NCI-H146 (cell line): ENCODE data around the gene ASXL1.
"Not testable (repeated sequence)": the region's sequence is repeated elsewhere in the genome, so short reads cannot be mapped to it uniquely, and the experiment has no call there.

Source experiments
- DNase-seq: peaks from one replicate; lab custom pipeline; 2025; lab: John Stamatoyannopoulos, UW

Gene ASXL1

GRCh38 chr20:32357869-32358631 is at the start of gene ASXL1:
TSS of gene ASXL1 (plus strand) at chr20:32358331. CDS start at chr20:32358776, 445 bp downstream.
- peak; percentile 100 for DNase-seq

GRCh38 chr20:32312718-32313424 is 45.3 kb upstream of the ASXL1 start:
- no peak for DNase-seq

GRCh38 chr20:32314768-32315167 is 43.4 kb upstream of the ASXL1 start:
- DNase-seq: no peak

GRCh38 chr20:32315399-32315798 is 42.7 kb upstream of the ASXL1 start:
- no peak for DNase-seq

GRCh38 chr20:32315891-32316290 is 42.2 kb upstream of the ASXL1 start:
- DNase-seq: no peak

- DNase-seq: no peak
Measured at GRCh38 chr20:32316667-32317066, 41.5 kb upstream of the ASXL1 start.

GRCh38 chr20:32319100-32319499 is 39.0 kb upstream of the ASXL1 start:
- DNase-seq: no peak

- no peak for DNase-seq
Measured at GRCh38 chr20:32320305-32320704, 37.8 kb upstream of the ASXL1 start.

- DNase-seq: no peak
Measured at GRCh38 chr20:32321390-32321789, 36.7 kb upstream of the ASXL1 start.

- not testable (repeated sequence) for DNase-seq
Measured at GRCh38 chr20:32322260-32322659, 35.9 kb upstream of the ASXL1 start.

GRCh38 chr20:32323761-32324160 is 34.4 kb upstream of the ASXL1 start:
- DNase-seq: not testable (repeated sequence)

- DNase-seq: peak; percentile 97
Measured at GRCh38 chr20:32325706-32326503, 32.2 kb upstream of the ASXL1 start.

GRCh38 chr20:32326504-32326845 is 31.7 kb upstream of the ASXL1 start:
- peak; percentile 98 for DNase-seq

- peak; percentile 57 for DNase-seq
Measured at GRCh38 chr20:32327087-32327681, 30.9 kb upstream of the ASXL1 start.

- peak; percentile 83 for DNase-seq
Measured at GRCh38 chr20:32329817-32330554, 28.1 kb upstream of the ASXL1 start.

- DNase-seq: no peak
Measured at GRCh38 chr20:32330555-32330897, 27.6 kb upstream of the ASXL1 start.

- no peak for DNase-seq
Measured at GRCh38 chr20:32332614-32333013, 25.5 kb upstream of the ASXL1 start.

- no peak for DNase-seq
Measured at GRCh38 chr20:32333181-32333987, 24.7 kb upstream of the ASXL1 start.

GRCh38 chr20:32333988-32334885 is 23.9 kb upstream of the ASXL1 start:
- no peak for DNase-seq

GRCh38 chr20:32336918-32337347 is 21.2 kb upstream of the ASXL1 start:
- peak; percentile 27 for DNase-seq
